ENCODE data around the gene BTBD18.

The BTBD18 gene

GRCh38 chr11:57751176-57751575 lies 443 bp downstream of the BTBD18 start:
- no peak overlapping the region for H3K14ac ChIP-seq (ENCODE audit: low read length)
- H3K4me2 ChIP-seq (ENCODE audit: insufficient read depth, low read length, poor library complexity, severe bottlenecking) = no peak overlapping the region
- H2BK5ac ChIP-seq (ENCODE audit: low read length) = no peak overlapping the region
- DNase-seq (ENCODE audit: low spot score) = no peak
- H3K79me1 ChIP-seq (ENCODE audit: low read depth, low read length) = no peaks in the 10 kb centered on the region
- H3K36me3 ChIP-seq (replicated peaks in 1 of 2; ENCODE audit: control insufficient read depth in 2 of 2, insufficient read depth in 2 of 2, low read length in 2 of 2) = peaks cover 1 to 28% of the 10 kb centered on the region in 2 donors
- no peak overlapping the region for H2BK120ac ChIP-seq (ENCODE audit: low read depth, low read length)
- no peak overlapping the region for H3K23ac ChIP-seq (ENCODE audit: low read depth, low read length, poor library complexity)
- no peaks in the 10 kb centered on the region for H3K27me3 ChIP-seq (ENCODE audit: control insufficient read depth in 3 of 3, insufficient read depth in 3 of 3, low read depth in 1 of 3, low read length in 3 of 3)
- no peak overlapping the region for H3K4ac ChIP-seq (ENCODE audit: low read length)
- H2BK15ac ChIP-seq (ENCODE audit: low read length) = no peak overlapping the region
- no peak overlapping the region for H2BK12ac ChIP-seq (ENCODE audit: low read length)
- H3K18ac ChIP-seq (ENCODE audit: low read length) = no peak overlapping the region
- H3K27ac ChIP-seq (replicated peaks; ENCODE audit: low read length) = no peak overlapping the region
- H4K91ac ChIP-seq (ENCODE audit: low read depth, low read length, poor library complexity) = no peak overlapping the region
- no peak overlapping the region for H4K8ac ChIP-seq (ENCODE audit: low read depth, low read length)
- H2AK5ac ChIP-seq (ENCODE audit: low read depth, low read length) = no peak overlapping the region
- no peak overlapping the region for H3K9ac ChIP-seq (ENCODE audit: low read depth, low read length, poor library complexity)
- H3K9me3 ChIP-seq (replicated peaks in 1 of 2; ENCODE audit: control insufficient read depth in 2 of 2, insufficient read depth in 1 of 2, low read depth in 1 of 2, low read length in 2 of 2) = peaks cover 0 to 4% of the 10 kb centered on the region in 2 donors
- H2AFZ ChIP-seq (ENCODE audit: low read length) = no peak overlapping the region
- H3K4me3 ChIP-seq (ENCODE audit: low read length in 2 of 2) = no peak overlapping the region
- H3K4me1 ChIP-seq (ENCODE audit: control insufficient read depth in 2 of 2, insufficient read depth in 1 of 2, low read depth in 1 of 2, low read length in 2 of 2) = no peaks in the 10 kb centered on the region

GRCh38 chr11:57746920-57747319 lies 4.7 kb downstream of the BTBD18 start:
- no peak overlapping the region for H2AFZ ChIP-seq (ENCODE audit: low read length)
- no peak overlapping the region for H3K9ac ChIP-seq (ENCODE audit: low read depth, low read length, poor library complexity)
- no peak overlapping the region for H3K4ac ChIP-seq (ENCODE audit: low read length)
- H3K14ac ChIP-seq (ENCODE audit: low read length) = no peak overlapping the region
- no peak overlapping the region for H2AK5ac ChIP-seq (ENCODE audit: low read depth, low read length)
- no peak overlapping the region for H2BK15ac ChIP-seq (ENCODE audit: low read length)
- H2BK120ac ChIP-seq (ENCODE audit: low read depth, low read length) = no peak overlapping the region
- WGBS, 2 donors (ENCODE audit: extremely low coverage in 2 of 2, insufficient read length in 2 of 2, insufficient replicate concordance in 1 of 2) = no CpG with 5 or more reads among the region's 1 CpG
- H3K36me3 ChIP-seq (replicated peaks in 1 of 2; ENCODE audit: control insufficient read depth in 2 of 2, insufficient read depth in 2 of 2, low read length in 2 of 2) = peaks cover 25 to 68% of the 10 kb centered on the region in 2 donors
- H3K27ac ChIP-seq (replicated peaks; ENCODE audit: low read length) = no peak overlapping the region
- no peak overlapping the region for H2BK5ac ChIP-seq (ENCODE audit: low read length)
- no peak for DNase-seq (ENCODE audit: low spot score)
- H4K91ac ChIP-seq (ENCODE audit: low read depth, low read length, poor library complexity) = no peak overlapping the region
- H3K27me3 ChIP-seq (ENCODE audit: control insufficient read depth in 3 of 3, insufficient read depth in 3 of 3, low read depth in 1 of 3, low read length in 3 of 3) = no peaks in the 10 kb centered on the region
- no peak overlapping the region for H4K8ac ChIP-seq (ENCODE audit: low read depth, low read length)
- H3K4me1 ChIP-seq (ENCODE audit: control insufficient read depth in 2 of 2, insufficient read depth in 1 of 2, low read depth in 1 of 2, low read length in 2 of 2) = peaks cover 2 to 7% of the 10 kb centered on the region in 2 donors
- peaks cover 2% of the 10 kb centered on the region for H3K79me1 ChIP-seq (ENCODE audit: low read depth, low read length)
- H3K18ac ChIP-seq (ENCODE audit: low read length) = no peak overlapping the region
- H3K4me3 ChIP-seq (ENCODE audit: low read length in 2 of 2) = no peak overlapping the region
- H3K9me3 ChIP-seq (replicated peaks in 1 of 2; ENCODE audit: control insufficient read depth in 2 of 2, insufficient read depth in 1 of 2, low read depth in 1 of 2, low read length in 2 of 2) = no peaks in the 10 kb centered on the region
- H2BK12ac ChIP-seq (ENCODE audit: low read length) = no peak overlapping the region
- H3K4me2 ChIP-seq (ENCODE audit: insufficient read depth, low read length, poor library complexity, severe bottlenecking) = no peak overlapping the region
- no peak overlapping the region for H3K23ac ChIP-seq (ENCODE audit: low read depth, low read length, poor library complexity)

GRCh38 chr11:57745206-57745605 lies 6.4 kb downstream of the BTBD18 start:
- Histone ChIP-seq H3K4ac (ENCODE audit: low read length) (no peak overlapping the region), H3K79me1 (ENCODE audit: low read depth, low read length) (peaks cover 2% of the 10 kb centered on the region), H2BK12ac (ENCODE audit: low read length) (no peak overlapping the region), H4K8ac (ENCODE audit: low read depth, low read length) (no peak overlapping the region), H4K91ac (ENCODE audit: low read depth, low read length, poor library complexity) (no peak overlapping the region), H3K9me3 (replicated peaks in 1 of 2; ENCODE audit: control insufficient read depth in 2 of 2, insufficient read depth in 1 of 2, low read depth in 1 of 2, low read length in 2 of 2) (no peaks in the 10 kb centered on the region), H2BK120ac (ENCODE audit: low read depth, low read length) (no peak overlapping the region), H3K9ac (ENCODE audit: low read depth, low read length, poor library complexity) (no peak overlapping the region), H2AFZ (ENCODE audit: low read length) (no peak overlapping the region), H3K18ac (ENCODE audit: low read length) (no peak overlapping the region), H3K27ac (replicated peaks; ENCODE audit: low read length) (no peak overlapping the region), H3K27me3 (ENCODE audit: control insufficient read depth in 3 of 3, insufficient read depth in 3 of 3, low read depth in 1 of 3, low read length in 3 of 3) (no peaks in the 10 kb centered on the region), H2BK5ac (ENCODE audit: low read length) (no peak overlapping the region), H3K4me3 (ENCODE audit: low read length in 2 of 2) (no peak overlapping the region), H2BK15ac (ENCODE audit: low read length) (no peak overlapping the region), H3K4me1 (ENCODE audit: control insufficient read depth in 2 of 2, insufficient read depth in 1 of 2, low read depth in 1 of 2, low read length in 2 of 2) (peaks cover 5 to 7% of the 10 kb centered on the region in 2 donors), H3K36me3 (replicated peaks in 1 of 2; ENCODE audit: control insufficient read depth in 2 of 2, insufficient read depth in 2 of 2, low read length in 2 of 2) (peaks cover 23 to 71% of the 10 kb centered on the region in 2 donors), H3K23ac (ENCODE audit: low read depth, low read length, poor library complexity) (no peak overlapping the region), H2AK5ac (ENCODE audit: low read depth, low read length) (no peak overlapping the region), H3K14ac (ENCODE audit: low read length) (no peak overlapping the region), H3K4me2 (ENCODE audit: insufficient read depth, low read length, poor library complexity, severe bottlenecking) (no peak overlapping the region)
- no CpG with 5 or more reads among the region's 5 CpGs for WGBS, 2 donors (ENCODE audit: extremely low coverage in 2 of 2, insufficient read length in 2 of 2, insufficient replicate concordance in 1 of 2)
- no peak for DNase-seq (ENCODE audit: low spot score)

GRCh38 chr11:57744357-57744756 lies 7.3 kb downstream of the BTBD18 start:
- no peak overlapping the region for H3K23ac ChIP-seq (ENCODE audit: low read depth, low read length, poor library complexity)
- WGBS, 2 donors (ENCODE audit: extremely low coverage in 2 of 2, insufficient read length in 2 of 2, insufficient replicate concordance in 1 of 2) = no CpG with 5 or more reads among the region's 2 CpGs
- no peak overlapping the region for H2BK120ac ChIP-seq (ENCODE audit: low read depth, low read length)

More at GRCh38 chr11:57744357-57744756, 7.3 kb downstream of the BTBD18 start:
- no peaks in the 10 kb centered on the region for H3K9me3 ChIP-seq (replicated peaks in 1 of 2; ENCODE audit: control insufficient read depth in 2 of 2, insufficient read depth in 1 of 2, low read depth in 1 of 2, low read length in 2 of 2)
- no peak for DNase-seq (ENCODE audit: low spot score)
- H2AFZ ChIP-seq (ENCODE audit: low read length) = no peak overlapping the region
- H3K4me2 ChIP-seq (ENCODE audit: insufficient read depth, low read length, poor library complexity, severe bottlenecking) = no peak overlapping the region
- no peak overlapping the region for H4K91ac ChIP-seq (ENCODE audit: low read depth, low read length, poor library complexity)
- H2BK12ac ChIP-seq (ENCODE audit: low read length) = no peak overlapping the region
- H3K9ac ChIP-seq (ENCODE audit: low read depth, low read length, poor library complexity) = no peak overlapping the region
- H3K27me3 ChIP-seq (ENCODE audit: control insufficient read depth in 3 of 3, insufficient read depth in 3 of 3, low read depth in 1 of 3, low read length in 3 of 3) = no peaks in the 10 kb centered on the region
- H2BK15ac ChIP-seq (ENCODE audit: low read length) = no peak overlapping the region
- H3K4me3 ChIP-seq (ENCODE audit: low read length in 2 of 2) = no peak overlapping the region
- peaks cover 5 to 7% of the 10 kb centered on the region in 2 donors for H3K4me1 ChIP-seq (ENCODE audit: control insufficient read depth in 2 of 2, insufficient read depth in 1 of 2, low read depth in 1 of 2, low read length in 2 of 2)
- H3K79me1 ChIP-seq (ENCODE audit: low read depth, low read length) = peaks cover 2% of the 10 kb centered on the region
- H4K8ac ChIP-seq (ENCODE audit: low read depth, low read length) = no peak overlapping the region
- no peak overlapping the region for H3K14ac ChIP-seq (ENCODE audit: low read length)
- H3K18ac ChIP-seq (ENCODE audit: low read length) = no peak overlapping the region
- peaks cover 23 to 79% of the 10 kb centered on the region in 2 donors for H3K36me3 ChIP-seq (replicated peaks in 1 of 2; ENCODE audit: control insufficient read depth in 2 of 2, insufficient read depth in 2 of 2, low read length in 2 of 2)
- H2BK5ac ChIP-seq (ENCODE audit: low read length) = no peak overlapping the region
- no peak overlapping the region for H2AK5ac ChIP-seq (ENCODE audit: low read depth, low read length)
- H3K4ac ChIP-seq (ENCODE audit: low read length) = no peak overlapping the region
- no peak overlapping the region for H3K27ac ChIP-seq (replicated peaks; ENCODE audit: low read length)
